Measurements from ENCODE around the gene NEMP1.

- TF ChIP-seq GATA3 (IDR thresholded peaks at IDR 0.05; ENCODE audit: low read depth, low read length) = no peak
- no peak for TF ChIP-seq GATA2 (IDR thresholded peaks at IDR 0.05; ENCODE audit: low read depth, low read length)
Observed at GRCh38 chr12:57072661-57073060, 5.9 kb downstream of the NEMP1 start.
